ENCODE measurements around the gene AGAP3. TPM values are rescaled to one million over a fixed set of nuclear protein-coding genes. Genes with fewer than 3 reads are reported as not detected.

AGAP3 gene
- total RNA-seq, 1 experiment from 2014 or later: 32.6 TPM

DNA sequence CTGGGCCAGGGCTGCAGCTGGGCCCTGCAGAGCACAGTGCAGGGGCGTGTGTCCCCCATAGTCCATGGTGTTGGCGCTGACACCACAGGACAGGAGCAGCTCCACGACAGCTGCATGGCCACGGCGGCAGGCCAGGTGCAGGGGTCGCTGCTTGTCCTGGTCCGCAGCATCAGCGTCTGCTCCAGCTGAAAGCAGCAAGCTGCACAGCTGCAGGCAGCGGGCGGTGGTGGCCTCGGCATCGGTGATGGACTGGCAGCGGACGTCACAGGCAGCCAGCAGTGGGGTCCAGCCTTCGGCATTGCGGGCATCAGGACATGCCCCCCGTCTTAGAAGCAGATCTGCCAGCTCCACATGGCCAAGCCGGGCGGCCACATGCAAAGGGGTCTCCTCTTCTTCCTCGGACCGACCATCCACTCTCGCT, 94.7 kb downstream of the AGAP3 start:
- in situ Hi-C loops (cut with HindIII; ENCODE audit: low pct_unique_long_range_greater_than_20kb, low sequenced_read_pairs): no loop called here
- DNase-seq (ENCODE audit: low read depth): no peak

GRCh38 chr7:151185762-151186639, 99.7 kb downstream of the AGAP3 start:
- in situ Hi-C loops (cut with HindIII; ENCODE audit: low pct_unique_long_range_greater_than_20kb, low sequenced_read_pairs): no loop called here
- DNase-seq (ENCODE audit: low read depth): no peak

- no peak for DNase-seq (ENCODE audit: low read depth)
- in situ Hi-C loops (cut with HindIII; ENCODE audit: low pct_unique_long_range_greater_than_20kb, low sequenced_read_pairs): no loop called here
These were observed 100.5 kb downstream of the AGAP3 start, which contains the start of gene ASB10 for GRCh38 chr7:151186640-151187408. Gene ASB10 (minus strand): TSS chr7:151187250. CDS start chr7:151187130, 120 bp downstream.

GRCh38 chr7:151187409-151188251, 101.4 kb downstream of the AGAP3 start:
- no peak for DNase-seq (ENCODE audit: low read depth)
- in situ Hi-C loops (cut with HindIII; ENCODE audit: low pct_unique_long_range_greater_than_20kb, low sequenced_read_pairs): no loop called here

GRCh38 chr7:151188252-151188542, 101.9 kb downstream of the AGAP3 start:
- DNase-seq (ENCODE audit: low read depth): no peak
- in situ Hi-C loops (cut with HindIII; ENCODE audit: low pct_unique_long_range_greater_than_20kb, low sequenced_read_pairs): no loop called here

DNA sequence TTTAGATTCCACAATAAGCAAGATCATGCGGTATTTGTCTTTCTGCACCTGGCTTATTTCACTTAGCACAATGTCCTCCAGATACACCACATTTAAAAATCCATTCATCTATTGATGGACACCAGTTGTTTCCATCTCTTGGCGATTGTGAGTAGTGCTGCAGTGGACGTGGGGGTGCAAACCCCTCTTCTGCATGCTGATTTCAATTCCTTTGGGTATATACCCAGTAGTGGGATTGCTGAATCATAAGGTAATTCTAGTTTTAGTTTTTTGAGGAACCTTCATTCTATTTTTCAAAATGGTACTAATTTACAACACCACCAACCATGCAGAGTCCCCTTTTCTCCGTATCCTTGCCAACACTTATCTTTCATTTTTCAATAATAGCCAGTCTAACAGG, 102.8 kb downstream of the AGAP3 start:
- in situ Hi-C loops (cut with HindIII; ENCODE audit: low pct_unique_long_range_greater_than_20kb, low sequenced_read_pairs): no loop called here
- no peak for DNase-seq (ENCODE audit: low read depth)

DNA sequence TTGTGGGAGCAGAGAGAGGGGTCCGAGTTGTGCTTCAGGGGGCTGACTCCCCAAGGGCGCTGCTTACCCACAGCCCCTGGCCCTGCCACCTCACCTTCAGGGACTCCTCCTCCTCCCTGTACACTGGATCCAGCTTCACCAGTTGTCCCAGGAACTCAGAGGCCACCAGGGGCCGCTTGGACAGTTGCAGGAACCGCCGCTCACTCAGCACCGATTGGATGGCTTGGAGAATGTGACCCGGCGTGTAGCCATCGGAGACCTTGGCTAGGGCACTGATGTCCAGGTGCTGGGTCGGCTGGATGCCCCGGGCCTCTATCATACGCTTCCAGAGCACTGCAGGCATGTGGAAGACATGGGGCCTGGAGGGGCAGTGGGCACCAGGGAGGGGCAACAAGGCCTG, 105.3 kb downstream of the AGAP3 start:
- no peak for DNase-seq (ENCODE audit: low read depth)
- in situ Hi-C loops (cut with HindIII; ENCODE audit: low pct_unique_long_range_greater_than_20kb, low sequenced_read_pairs): no loop called here

DNA sequence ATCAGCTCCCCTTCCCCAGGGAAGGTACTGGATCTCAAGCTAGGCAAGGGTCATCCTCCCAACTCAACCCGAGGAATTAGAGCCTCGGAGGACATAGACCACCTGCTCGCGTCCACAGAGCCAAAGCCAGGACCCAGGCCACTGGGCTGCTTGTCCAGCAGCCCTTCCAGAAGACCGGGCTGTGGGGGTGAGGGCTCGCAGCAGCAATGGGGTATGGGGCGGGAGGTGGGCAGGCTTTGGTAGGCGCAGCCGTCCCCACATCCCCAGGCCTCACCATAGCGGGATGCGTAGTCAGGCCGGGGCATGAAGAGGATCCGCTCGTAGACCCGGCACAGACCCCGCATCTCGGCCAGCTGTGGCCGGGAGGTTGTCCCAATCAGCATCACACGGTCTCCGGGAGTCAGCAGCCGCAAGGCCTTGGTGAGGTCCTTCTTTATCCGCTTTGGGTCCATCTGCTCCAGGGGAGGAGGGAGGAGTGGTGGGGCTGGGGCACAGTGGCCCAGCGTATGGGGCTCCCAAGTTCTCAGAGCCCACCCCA, 105.8 kb downstream of the AGAP3 start:
- DNase-seq (ENCODE audit: low read depth): no peak
- in situ Hi-C loops (cut with HindIII; ENCODE audit: low pct_unique_long_range_greater_than_20kb, low sequenced_read_pairs): no loop called here

GRCh38 chr7:151193203-151193978, 107.1 kb downstream of the AGAP3 start:
- DNase-seq (ENCODE audit: low read depth): no peak
- in situ Hi-C loops (cut with HindIII; ENCODE audit: low pct_unique_long_range_greater_than_20kb, low sequenced_read_pairs): no loop called here

Other genes with a start within 250 kb of the AGAP3 start
- not detected in 2 replicates for gene AOC1, start 234.0 kb upstream of the AGAP3 start, total RNA-seq (2014; rRNA removed; shearing (Covaris generic); ENCODE audit: low replicate concordance)
- 8.4 and 9.1 TPM in 2 replicates for gene KCNH2, start 108.2 kb upstream of the AGAP3 start, total RNA-seq (2014; rRNA removed; shearing (Covaris generic); ENCODE audit: low replicate concordance)
- gene NOS3, start 95.5 kb upstream of the AGAP3 start, total RNA-seq (2014; rRNA removed; shearing (Covaris generic); ENCODE audit: low replicate concordance): 2.9 and 12.0 TPM in 2 replicates
- 0.68 TPM in 1 of 2 replicates, not detected in the other for gene ATG9B, start 62.0 kb upstream of the AGAP3 start, total RNA-seq (2014; rRNA removed; shearing (Covaris generic); ENCODE audit: low replicate concordance)
- 19.6 and 31.5 TPM in 2 replicates for gene ABCB8, start 58.0 kb upstream of the AGAP3 start, total RNA-seq (2014; rRNA removed; shearing (Covaris generic); ENCODE audit: low replicate concordance)
- gene ASIC3, start 37.9 kb upstream of the AGAP3 start, total RNA-seq (2014; rRNA removed; shearing (Covaris generic); ENCODE audit: low replicate concordance): 0.84 and 1.6 TPM in 2 replicates
- 30.1 and 37.2 TPM in 2 replicates for gene CDK5, start 28.6 kb upstream of the AGAP3 start, total RNA-seq (2014; rRNA removed; shearing (Covaris generic); ENCODE audit: low replicate concordance)
- gene SLC4A2, start 26.9 kb upstream of the AGAP3 start, total RNA-seq (2014; rRNA removed; shearing (Covaris generic); ENCODE audit: low replicate concordance): 237 and 345 TPM in 2 replicates
- gene FASTK, start 5.7 kb upstream of the AGAP3 start, total RNA-seq (2014; rRNA removed; shearing (Covaris generic); ENCODE audit: low replicate concordance): 126 and 140 TPM in 2 replicates
- 63.7 and 67.2 TPM in 2 replicates for gene TMUB1, start 3.0 kb upstream of the AGAP3 start, total RNA-seq (2014; rRNA removed; shearing (Covaris generic); ENCODE audit: low replicate concordance)
- not detected in 2 replicates for gene GBX1, start 81.2 kb downstream of the AGAP3 start, total RNA-seq (2014; rRNA removed; shearing (Covaris generic); ENCODE audit: low replicate concordance)
- gene ASB10, start 100.8 kb downstream of the AGAP3 start, total RNA-seq (2014; rRNA removed; shearing (Covaris generic); ENCODE audit: low replicate concordance): not detected in 2 replicates
- gene H2BK1, start 124.0 kb downstream of the AGAP3 start, total RNA-seq (2014; rRNA removed; shearing (Covaris generic); ENCODE audit: low replicate concordance): not detected in 2 replicates
- gene ABCF2, start 140.7 kb downstream of the AGAP3 start, total RNA-seq (2014; rRNA removed; shearing (Covaris generic); ENCODE audit: low replicate concordance): 36.8 and 47.9 TPM in 2 replicates
- 27.5 and 38.2 TPM in 2 replicates for gene CHPF2, start 146.0 kb downstream of the AGAP3 start, total RNA-seq (2014; rRNA removed; shearing (Covaris generic); ENCODE audit: low replicate concordance)
- 12.4 and 13.1 TPM in 2 replicates for gene SMARCD3, start 162.2 kb downstream of the AGAP3 start, total RNA-seq (2014; rRNA removed; shearing (Covaris generic); ENCODE audit: low replicate concordance)

Measured in Caki2 (cell line).